Tibial nerve (tissue), 4 donors: Measurements from ENCODE around the gene ERFL. TPM values are rescaled to one million over a fixed set of nuclear protein-coding genes. Genes with fewer than 3 reads are reported as not detected.

ENCODE experiments used
- DNase-seq, 2 donors: peaks; one replicate each; pipeline ENCODE4 v3.0.0-alpha.2; 2019; ENCODE audit warnings: low spot score in 2 of 2
- H3K27ac ChIP-seq, 4 donors: fragments of 200-600 bp; sonication (generic) in 3 of 4; one replicate each; pipeline ENCODE4 v1.5.1; 2017 to 2019; ENCODE audit warnings: mild to moderate bottlenecking in 1 of 4
- H3K27me3 ChIP-seq, 2 donors: fragments of 200-600 bp; sonication (generic) in 1 of 2; one replicate each; pipeline versions ENCODE4 v1.5.1 to v1.6.0; 2017 to 2019
- H3K36me3 ChIP-seq, 3 donors: fragments of 200-600 bp; sonication (generic); one replicate each; pipeline ENCODE4 v1.5.1; 2018 to 2019
- H3K4me1 ChIP-seq, 4 donors: fragments of 200-600 bp; sonication (generic) in 3 of 4; one replicate each; pipeline ENCODE4 v1.5.1; 2017 to 2019
- H3K4me3 ChIP-seq, 4 donors: fragments of 200-600 bp; sonication (generic) in 3 of 4; one replicate each; pipeline ENCODE4 v1.5.1; 2017 to 2019; ENCODE audit warnings: mild to moderate bottlenecking in 1 of 4, moderate library complexity in 1 of 4
- H3K9me3 ChIP-seq, 4 donors: fragments of 200-600 bp; sonication (generic) in 3 of 4; one replicate each; pipeline ENCODE4 v1.5.1; 2017 to 2019
- CTCF ChIP-seq, 5 experiments: fragments of 200-600 bp in 3 of 5; fragments of 450-650 bp in 2 of 5; sonication (generic) in 3 of 5; IDR thresholded peaks; one replicate each; pipeline ENCODE4 v1.5.1; 2016 to 2019; ENCODE audit warnings: antibody characterized with exemption in 5 of 5, mild to moderate bottlenecking in 3 of 5, moderate library complexity in 2 of 5
- EP300 ChIP-seq, 2 donors: sonication (generic); formaldehyde crosslinking; IDR thresholded peaks; one replicate each; pipeline ENCODE4 v1.6.1; 2017; ENCODE audit warnings: antibody characterized with exemption in 2 of 2, mild to moderate bottlenecking in 1 of 2
- POLR2A ChIP-seq, 2 donors: fragments of 450-650 bp; IDR thresholded peaks; one replicate each; pipeline ENCODE4 v1.6.1; 2017; ENCODE audit warnings: antibody characterized with exemption in 2 of 2, mild to moderate bottlenecking in 2 of 2, moderate library complexity in 2 of 2
- WGBS, 2 donors: methylation state at CpG; one replicate each; pipeline ENCODE4 v1.1.5; 2018; 5-methylcytosine and 5-hydroxymethylcytosine counted together
- small RNA-seq: library from RNA; depleted of rRNA; stranded (forward); fragments of <200 nt; gene quantifications from one replicate; pipeline ENCODE3, GENCODE V24; 2016
- total RNA-seq, 4 donors: library from RNA; depleted of rRNA; stranded (reverse); fragments of >200 nt; gene quantifications; one replicate each; pipeline ENCODE4 v1.1.0, GENCODE V29; 2016

Gene ERFL
- total RNA-seq, 4 donors from 2014 or later: 0.30 to 0.59 (median 0.42) TPM; not detected in 1

- WGBS, 2 donors: 0% methylated on average over 47 to 63 of the region's 76 CpGs
- H3K27ac ChIP-seq: peak within 1 kb of the TSS; percentile 85 to 98 (median 93)
- DNase-seq: peak; percentile 98 to 99
Observed at GRCh38 chr19:41859618-41860418, 68.4 kb downstream of the ERFL start, which contains the start of gene RPS19. Gene RPS19 (plus strand): TSS chr19:41860255. CDS start chr19:41860775, 520 bp downstream.

GRCh38 chr19:41859213-41859617, 69.0 kb downstream of the ERFL start:
- Histone ChIP-seq H3K27ac (peak overlapping the region in 3 of 4 donors; percentile 89 to 98 (median 97)), H3K9me3 (no peaks in the 10 kb centered on the region), H3K36me3 (peaks cover 0 to 30% (median 0%) of the 10 kb centered on the region in 3 donors), H3K27me3 (peaks cover 0 to 14% of the 10 kb centered on the region in 2 donors), H3K4me1 (peaks cover 3 to 40% (median 32%) of the 10 kb centered on the region in 4 donors), H3K4me3 (peak overlapping the region in 3 of 4 donors; percentile 15 to 98 (median 66))
- 4 to 5% methylated on average over 8 of the region's 8 CpGs for WGBS, 2 donors
- DNase-seq: no peak
- TF ChIP-seq CTCF (IDR thresholded peaks at IDR 0.05): no peak
- no peak for TF ChIP-seq POLR2A (IDR thresholded peaks at IDR 0.05)

More at GRCh38 chr19:41859618-41860418, 68.4 kb downstream of the ERFL start, which contains the start of gene RPS19:
- peak within 1 kb of the TSS; percentile 66 to 98 (median 94) for H3K4me3 ChIP-seq
- peaks cover 0 to 36% (median 0%) of the 10 kb centered on the region in 3 donors for H3K36me3 ChIP-seq
- TF ChIP-seq POLR2A (IDR thresholded peaks at IDR 0.05) (peak; percentile 61 to 79), CTCF (IDR thresholded peaks at IDR 0.05) (peak; percentile 74 to 95 (median 92)), EP300 (IDR thresholded peaks at IDR 0.05) (peak; percentile 89 to 93)
- peaks cover 0 to 8% of the 10 kb centered on the region in 2 donors for H3K27me3 ChIP-seq
- H3K9me3 ChIP-seq: no peaks in the 10 kb centered on the region
- peaks cover 3 to 46% (median 32%) of the 10 kb centered on the region in 4 donors for H3K4me1 ChIP-seq

Small RNA genes lying within 50 kb of the gene (small RNA-seq; reads per million reads assigned to genes)
- not detected for gene MIR6797

Other genes with a start within 250 kb of the ERFL start
- gene CEACAM7, start 240.2 kb downstream of the ERFL start, total RNA-seq: not detected
- gene CEACAM5, start 219.8 kb downstream of the ERFL start, total RNA-seq: not detected
- not detected for gene CEACAM6, start 172.9 kb downstream of the ERFL start, total RNA-seq
- gene CEACAM3, start 131.9 kb downstream of the ERFL start, total RNA-seq: 1 to 10 TPM in 1 of 4 donors, not detected in 3; 1.0 TPM
- not detected for gene LYPD4, start 83.8 kb downstream of the ERFL start, total RNA-seq
- gene DMRTC2, start 83.4 kb downstream of the ERFL start, total RNA-seq: not detected
- 1,000 to 10,000 TPM in 2 of 4 donors, 100 to 1,000 TPM in 2; 835 to 1,204 (median 1,038) TPM for gene RPS19, start 68.2 kb downstream of the ERFL start, total RNA-seq
- gene CD79A, start 51.2 kb downstream of the ERFL start, total RNA-seq: not detected
- 100 to 1,000 TPM in 3 of 4 donors, 10 to 100 TPM in 1; 68.4 to 225 (median 121) TPM for gene ARHGEF1, start 45.3 kb downstream of the ERFL start, total RNA-seq
- 100 to 1,000 TPM; 168 to 206 (median 199) TPM for gene RABAC1, start 30.9 kb upstream of the ERFL start, total RNA-seq
- not detected for gene ATP1A3, start 65.8 kb upstream of the ERFL start, total RNA-seq
- gene GRIK5, start 141.8 kb upstream of the ERFL start, total RNA-seq: 10 to 100 TPM in 1 of 4 donors, 1 to 10 TPM in 3; 2.4 to 12.0 (median 3.2) TPM
- gene ZNF574, start 147.7 kb upstream of the ERFL start, total RNA-seq: 10 to 100 TPM; 14.3 to 22.2 (median 17.5) TPM
- gene POU2F2, start 204.0 kb upstream of the ERFL start, total RNA-seq: 1 to 10 TPM in 1 of 4 donors, under 1 TPM in 3; 0.21 to 6.0 (median 0.51) TPM